ENCODE results near the gene SPINT2.

GRCh38 chr19:38308926-38309614 is 44.7 kb downstream of the SPINT2 start:
- TF ChIP-seq, protein P1, sequence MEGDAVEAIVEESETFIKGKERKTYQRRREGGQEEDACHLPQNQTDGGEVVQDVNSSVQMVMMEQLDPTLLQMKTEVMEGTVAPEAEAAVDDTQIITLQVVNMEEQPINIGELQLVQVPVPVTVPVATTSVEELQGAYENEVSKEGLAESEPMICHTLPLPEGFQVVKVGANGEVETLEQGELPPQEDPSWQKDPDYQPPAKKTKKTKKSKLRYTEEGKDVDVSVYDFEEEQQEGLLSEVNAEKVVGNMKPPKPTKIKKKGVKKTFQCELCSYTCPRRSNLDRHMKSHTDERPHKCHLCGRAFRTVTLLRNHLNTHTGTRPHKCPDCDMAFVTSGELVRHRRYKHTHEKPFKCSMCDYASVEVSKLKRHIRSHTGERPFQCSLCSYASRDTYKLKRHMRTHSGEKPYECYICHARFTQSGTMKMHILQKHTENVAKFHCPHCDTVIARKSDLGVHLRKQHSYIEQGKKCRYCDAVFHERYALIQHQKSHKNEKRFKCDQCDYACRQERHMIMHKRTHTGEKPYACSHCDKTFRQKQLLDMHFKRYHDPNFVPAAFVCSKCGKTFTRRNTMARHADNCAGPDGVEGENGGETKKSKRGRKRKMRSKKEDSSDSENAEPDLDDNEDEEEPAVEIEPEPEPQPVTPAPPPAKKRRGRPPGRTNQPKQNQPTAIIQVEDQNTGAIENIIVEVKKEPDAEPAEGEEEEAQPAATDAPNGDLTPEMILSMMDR (conservative IDR thresholded peaks at IDR 0.05; ENCODE audit: low read depth, low read length), result no peak
- no peak for TF ChIP-seq EZH2 (IDR thresholded peaks at IDR 0.05; ENCODE audit: low read length, unreplicated experiment)
